IPS-15b (cell line): Measurements from ENCODE around the gene PIK3R3.

Experiments
- H3K27me3 ChIP-seq: one replicate; pipeline ENCODE4 v1.6.1; 2013; ENCODE audit warnings: low read length; ENCODE audit not compliant: control insufficient read depth, insufficient read depth
- H3K36me3 ChIP-seq: one replicate; pipeline ENCODE4 v1.6.1; 2013; ENCODE audit warnings: low read length; ENCODE audit not compliant: control insufficient read depth, insufficient read depth
- H3K4me1 ChIP-seq: one replicate; pipeline ENCODE4 v1.6.1; 2013; ENCODE audit warnings: mild to moderate bottlenecking, low read length; ENCODE audit not compliant: control insufficient read depth, insufficient read depth
- H3K4me3 ChIP-seq: one replicate; pipeline ENCODE4 v1.5.1; 2013; ENCODE audit warnings: low read depth, low read length
- H3K9ac ChIP-seq: one replicate; pipeline ENCODE4 v1.6.1; 2013; ENCODE audit warnings: low read depth, mild to moderate bottlenecking, low read length
- H3K9me3 ChIP-seq: one replicate; pipeline ENCODE4 v1.6.1; 2013; ENCODE audit warnings: mild to moderate bottlenecking, low read length; ENCODE audit not compliant: control insufficient read depth, insufficient read depth

Gene PIK3R3

GRCh38 chr1:46150085-46150484, 17.7 kb upstream of the PIK3R3 start:
- H3K4me1 ChIP-seq: no peaks in the 10 kb centered on the region
- H3K36me3 ChIP-seq: no peaks in the 10 kb centered on the region
- H3K4me3 ChIP-seq: no peak overlapping the region
- H3K9me3 ChIP-seq: no peaks in the 10 kb centered on the region
- H3K9ac ChIP-seq: no peak overlapping the region
- H3K27me3 ChIP-seq: no peaks in the 10 kb centered on the region

DNA sequence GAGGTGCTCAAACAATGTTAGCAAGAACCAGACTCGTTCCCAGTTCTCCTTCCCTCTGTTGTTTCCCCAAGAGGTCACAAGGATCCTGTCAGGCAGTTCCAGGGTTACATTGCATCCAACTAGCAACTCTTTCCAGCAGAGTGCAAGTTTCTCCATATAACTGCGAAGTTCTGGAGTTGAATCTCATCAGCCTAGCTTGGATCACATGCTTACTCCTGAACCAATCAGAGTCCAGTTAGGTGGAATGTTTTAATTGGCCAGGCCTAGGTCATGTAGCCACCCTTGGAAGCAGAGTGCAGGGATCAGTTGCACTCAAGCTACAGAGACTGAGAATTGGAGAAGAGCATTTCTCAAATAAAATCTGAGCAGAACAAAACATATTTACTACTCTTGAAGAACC, 15.9 kb upstream of the PIK3R3 start:
- Histone ChIP-seq H3K27me3 (no peaks in the 10 kb centered on the region), H3K4me1 (no peaks in the 10 kb centered on the region), H3K9me3 (no peaks in the 10 kb centered on the region), H3K4me3 (no peak overlapping the region), H3K36me3 (no peaks in the 10 kb centered on the region), H3K9ac (no peak overlapping the region)

- Histone ChIP-seq H3K4me1 (peaks cover 5% of the 10 kb centered on the region), H3K4me3 (no peak overlapping the region), H3K9me3 (no peaks in the 10 kb centered on the region), H3K36me3 (no peaks in the 10 kb centered on the region), H3K9ac (no peak overlapping the region), H3K27me3 (peaks cover 11% of the 10 kb centered on the region)
Observed at GRCh38 chr1:46137916-46138315, 5.5 kb upstream of the PIK3R3 start.

- H3K36me3 ChIP-seq: no peaks in the 10 kb centered on the region
Observed at GRCh38 chr1:46136711-46137110, 4.3 kb upstream of the PIK3R3 start.

GRCh38 chr1:46134660-46135331, 2.4 kb upstream of the PIK3R3 start:
- H3K9ac ChIP-seq: no peak overlapping the region

More at GRCh38 chr1:46136711-46137110, 4.3 kb upstream of the PIK3R3 start:
- Histone ChIP-seq H3K4me3 (no peak overlapping the region), H3K27me3 (peaks cover 11% of the 10 kb centered on the region), H3K4me1 (peaks cover 5% of the 10 kb centered on the region), H3K9me3 (no peaks in the 10 kb centered on the region), H3K9ac (no peak overlapping the region)

GRCh38 chr1:46133781-46134350, 1.4 kb upstream of the PIK3R3 start:
- peak overlapping the region; percentile 64 for H3K4me3 ChIP-seq

More at GRCh38 chr1:46134660-46135331, 2.4 kb upstream of the PIK3R3 start:
- H3K9me3 ChIP-seq: no peaks in the 10 kb centered on the region
- no peaks in the 10 kb centered on the region for H3K36me3 ChIP-seq
- peaks cover 10% of the 10 kb centered on the region for H3K4me1 ChIP-seq
- H3K4me3 ChIP-seq: no peak overlapping the region
- H3K27me3 ChIP-seq: peaks cover 20% of the 10 kb centered on the region

GRCh38 chr1:46133181-46133658, 791 bp upstream of the PIK3R3 start:
- peaks cover 20% of the 10 kb centered on the region for H3K27me3 ChIP-seq
- peak overlapping the region; percentile 64 for H3K4me3 ChIP-seq
- H3K9ac ChIP-seq: peak overlapping the region; percentile 29
- no peaks in the 10 kb centered on the region for H3K9me3 ChIP-seq
- H3K36me3 ChIP-seq: no peaks in the 10 kb centered on the region
- H3K4me1 ChIP-seq: peaks cover 10% of the 10 kb centered on the region

More at GRCh38 chr1:46133781-46134350, 1.4 kb upstream of the PIK3R3 start:
- no peak overlapping the region for H3K9ac ChIP-seq
- H3K9me3 ChIP-seq: no peaks in the 10 kb centered on the region
- H3K27me3 ChIP-seq: peaks cover 20% of the 10 kb centered on the region
- peaks cover 10% of the 10 kb centered on the region for H3K4me1 ChIP-seq
- H3K36me3 ChIP-seq: no peaks in the 10 kb centered on the region

DNA sequence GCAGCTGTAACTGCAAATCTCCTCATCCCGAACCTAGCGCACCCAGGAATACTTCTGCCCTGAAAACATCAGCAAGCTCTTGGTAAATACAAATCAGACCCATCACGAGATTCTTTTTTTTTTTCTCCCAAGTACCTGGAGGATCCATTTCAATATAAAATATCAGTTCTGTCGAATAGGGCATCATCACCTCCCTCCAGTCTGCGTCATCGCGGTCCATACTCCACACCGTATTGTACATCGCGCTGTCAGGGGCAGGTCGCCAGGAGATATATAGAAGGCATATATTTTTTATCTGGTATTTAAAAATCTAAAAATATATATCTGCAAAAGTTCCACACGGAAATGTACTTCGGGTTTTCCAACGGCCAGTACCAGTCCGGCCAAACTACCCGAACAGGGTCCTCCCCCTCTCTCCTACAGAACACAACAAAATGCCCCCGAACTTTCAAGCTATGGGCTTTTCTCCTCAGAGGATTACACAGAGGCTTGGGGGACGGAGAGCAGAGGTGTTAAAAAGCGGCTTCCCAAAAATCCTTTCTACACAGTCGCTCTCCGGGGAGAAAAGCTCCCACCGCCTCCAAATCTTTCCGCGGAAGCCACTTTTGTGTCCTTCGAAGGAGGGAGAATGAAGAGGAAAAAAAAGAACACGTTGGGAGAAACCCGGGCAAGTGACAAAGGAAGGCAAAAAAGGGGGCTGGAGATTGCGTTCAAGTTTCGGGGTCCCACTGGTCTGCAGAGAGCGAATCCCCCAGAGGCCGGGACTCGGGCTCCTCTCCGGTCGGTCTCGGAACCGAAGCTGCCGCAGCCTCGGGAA, 509 bp downstream of the PIK3R3 start:
- peak overlapping the region; percentile 64 for H3K4me3 ChIP-seq
- no peaks in the 10 kb centered on the region for H3K36me3 ChIP-seq
- H3K27me3 ChIP-seq: peaks cover 18% of the 10 kb centered on the region
- peak overlapping the region; percentile 79 for H3K9ac ChIP-seq
- H3K4me1 ChIP-seq: peaks cover 10% of the 10 kb centered on the region
- no peaks in the 10 kb centered on the region for H3K9me3 ChIP-seq

GRCh38 chr1:46131093-46131492, 1.3 kb downstream of the PIK3R3 start:
- peaks cover 18% of the 10 kb centered on the region for H3K27me3 ChIP-seq
- H3K36me3 ChIP-seq: no peaks in the 10 kb centered on the region
- H3K9me3 ChIP-seq: no peaks in the 10 kb centered on the region
- peaks cover 10% of the 10 kb centered on the region for H3K4me1 ChIP-seq
- H3K9ac ChIP-seq: no peak overlapping the region
- H3K4me3 ChIP-seq: peak overlapping the region; percentile 16

- no peaks in the 10 kb centered on the region for H3K36me3 ChIP-seq
- H3K4me3 ChIP-seq: peak overlapping the region; percentile 16
- peaks cover 18% of the 10 kb centered on the region for H3K27me3 ChIP-seq
- H3K4me1 ChIP-seq: peaks cover 10% of the 10 kb centered on the region
- H3K9ac ChIP-seq: no peak overlapping the region
- no peaks in the 10 kb centered on the region for H3K9me3 ChIP-seq
Observed at GRCh38 chr1:46130606-46131005, 1.8 kb downstream of the PIK3R3 start.

GRCh38 chr1:46130121-46130520, 2.3 kb downstream of the PIK3R3 start:
- Histone ChIP-seq H3K36me3 (no peaks in the 10 kb centered on the region), H3K27me3 (peaks cover 18% of the 10 kb centered on the region), H3K4me3 (peak overlapping the region; percentile 16), H3K9me3 (no peaks in the 10 kb centered on the region), H3K9ac (no peak overlapping the region), H3K4me1 (peaks cover 10% of the 10 kb centered on the region)
